K562 (cell line): ENCODE data around the gene MMS19. TPM values are rescaled to one million over a fixed set of nuclear protein-coding genes. Genes with fewer than 3 reads are reported as not detected.
A peak's percentile ranks its signal among the peaks of the same experiment; 100 is the strongest.

Source experiments
- ATAC-seq: fragments of 200-7000 bp; cut with Tn5 transposase; 3 replicates; pipeline ENCODE4 v1.9.1; 2020; ENCODE audit warnings: moderate library complexity
- BruUV-seq: library from RNA; stranded (reverse); fragments of 400-500 nt; replicated peaks from 2 replicates; lab custom pipeline; 2021; lab: Mats Ljungman, UMichigan
- CTCF ChIA-PET: fragments of 300-600 bp; formaldehyde crosslinking; extraction: SDS; loops from one replicate; lab custom pipeline; 2021; ENCODE audit warnings: low intra/inter-chr PET ratio; lab: Yijun Ruan, JAX
- POLR2A ChIA-PET: fragments of 300-600, 350-650 bp; sonication (Branson Sonifier 250); formaldehyde crosslinking; extraction: SDS; loops from one replicate; lab custom pipeline; 2021; ENCODE audit warnings: antibody characterized with exemption, inconsistent platforms; lab: Yijun Ruan, JAX
- DNase-seq, 4 experiments: peaks; one replicate each; pipeline versions ENCODE4 v3.0.0 to v3.0.0-alpha.2; 2011 to 2018; ENCODE audit warnings: low spot score in 3 of 4, mixed read lengths in 3 of 4; ENCODE audit errors: extremely low read depth in 1 of 4
- FAIRE-seq: peaks from 2 replicates; lab custom pipeline; 2011; peaks lifted over from hg19 to GRCh38; lab: Jason Lieb, UNC
- H2AFZ ChIP-seq: 2 replicates; pipeline ENCODE4 v1.6.0; 2011; ENCODE audit warnings: low read depth, low read length, control low read depth, inconsistent platforms
- H3K27ac ChIP-seq: fragments of 200-600 bp; 3 replicates; pipeline ENCODE4 v1.8.0; 2011; ENCODE audit warnings: low read depth, mild to moderate bottlenecking, control low read depth, inconsistent platforms, low read length, moderate library complexity, mixed read lengths; ENCODE audit errors: extremely low read depth
- H3K27me3 ChIP-seq, 2 experiments: fragments of 300-600 bp in 1 of 2; 2 replicates in 1 of 2; 3 replicates in 1 of 2; pipeline versions ENCODE4 v1.6.0 to v1.8.0; 2011; ENCODE audit warnings: inconsistent platforms in 2 of 2, low read length in 2 of 2, mild to moderate bottlenecking in 1 of 2, mixed read lengths in 1 of 2, moderate library complexity in 1 of 2; ENCODE audit not compliant: control insufficient read depth in 2 of 2, insufficient read depth in 2 of 2
- H3K36me3 ChIP-seq: fragments of 300-600 bp; 3 replicates; pipeline ENCODE4 v1.8.0; 2011; ENCODE audit warnings: mild to moderate bottlenecking, low read length, inconsistent platforms; ENCODE audit not compliant: control insufficient read depth, insufficient read depth
- H3K4me1 ChIP-seq, 2 experiments: fragments of 200-600 bp in 1 of 2; replicated peaks in 1 of 2; 2 replicates in 1 of 2; 3 replicates in 1 of 2; pipeline versions ENCODE4 v1.5.1 to v1.8.0; 2011; ENCODE audit warnings: inconsistent platforms in 2 of 2, low read length in 2 of 2, mild to moderate bottlenecking in 1 of 2, mixed read lengths in 1 of 2, moderate library complexity in 1 of 2; ENCODE audit not compliant: control insufficient read depth in 2 of 2, insufficient read depth in 2 of 2
- H3K4me2 ChIP-seq: 2 replicates; pipeline ENCODE4 v1.6.1; 2011; ENCODE audit warnings: low read length, control low read depth, inconsistent platforms, mixed read lengths; ENCODE audit not compliant: insufficient read depth
- H3K4me3 ChIP-seq: fragments of 200-600 bp; sonication (generic), shearing (Covaris generic); 2 replicates; pipeline ENCODE4 v1.5.1; 2016; ENCODE audit warnings: control low read depth, inconsistent platforms
- H3K79me2 ChIP-seq: fragments of 200-600 bp; 3 replicates; pipeline ENCODE4 v1.8.0; 2011; ENCODE audit warnings: low read length, inconsistent platforms; ENCODE audit not compliant: control insufficient read depth, insufficient read depth
- H3K9ac ChIP-seq, 2 experiments: 2 replicates each; pipeline versions ENCODE4 v1.6.0 to v1.6.1; 2011; ENCODE audit warnings: low read depth in 2 of 2, low read length in 2 of 2, control low read depth in 1 of 2, inconsistent platforms in 1 of 2, mild to moderate bottlenecking in 1 of 2, mixed read lengths in 1 of 2; ENCODE audit not compliant: insufficient read depth in 1 of 2
- H3K9me1 ChIP-seq: one replicate; pipeline ENCODE4 v1.6.0; 2011; ENCODE audit warnings: inconsistent platforms, mild to moderate bottlenecking, low read length, moderate library complexity; ENCODE audit not compliant: control insufficient read depth, insufficient read depth
- H3K9me3 ChIP-seq: replicated peaks from 2 replicates; pipeline ENCODE4 v1.5.1; 2011; ENCODE audit warnings: low read depth, low read length, inconsistent platforms; ENCODE audit not compliant: control insufficient read depth, insufficient read depth
- H4K20me1 ChIP-seq: replicated peaks from 2 replicates; pipeline ENCODE4 v1.6.1; 2011; ENCODE audit warnings: low read length, inconsistent platforms, mixed read lengths; ENCODE audit not compliant: control insufficient read depth, insufficient read depth
- ARID4B ChIP-seq: sonication (generic); formaldehyde crosslinking; IDR thresholded peaks from 2 replicates; pipeline ENCODE4 v1.8.0; 2022; ENCODE audit warnings: mild to moderate bottlenecking, missing genetic modification reagents
- HMBOX1 ChIP-seq: sonication (generic); IDR thresholded peaks from 2 replicates; pipeline ENCODE4 v1.6.1; 2016
- POLR2A ChIP-seq: fragments of 450-650 bp; conservative IDR thresholded peaks from 2 replicates; pipeline ENCODE4 v1.6.1; 2016
- PREB ChIP-seq: sonication (generic); formaldehyde crosslinking; IDR thresholded peaks from 2 replicates; pipeline ENCODE4 v1.8.1; 2023; ENCODE audit warnings: mild to moderate bottlenecking, missing genetic modification reagents
- PRPF4 ChIP-seq: fragments of 200-400 bp; formaldehyde crosslinking; IDR thresholded peaks from one replicate; pipeline ENCODE4 v1.6.1; 2017; ENCODE audit warnings: low read length, low read depth, mild to moderate bottlenecking; ENCODE audit not compliant: insufficient read depth, poor library complexity, severe bottlenecking
- SPI1 ChIP-seq: IDR thresholded peaks from 2 replicates; pipeline ENCODE4 v1.6.1; 2011; ENCODE audit warnings: low read depth, low read length, control low read depth, borderline replicate concordance
- YY1 ChIP-seq, 3 experiments: IDR thresholded peaks; 2 replicates each; pipeline ENCODE4 v1.6.1; 2011; ENCODE audit warnings: low read length in 2 of 3, mild to moderate bottlenecking in 2 of 3, moderate library complexity in 2 of 3, borderline replicate concordance in 1 of 3, control low read depth in 1 of 3, low read depth in 1 of 3; ENCODE audit not compliant: insufficient read depth in 3 of 3, insufficient replicate concordance in 2 of 3, control insufficient read depth in 1 of 3, insufficient read length in 1 of 3; ENCODE audit errors: extremely low read depth in 1 of 3
- WGBS: fragments of 100-300 bp; shearing (Covaris generic); methylation state at CpG from one replicate; pipeline ENCODE4 v1.1.6; 2016; ENCODE audit warnings: low coverage, mixed read lengths; ENCODE audit not compliant: insufficient coverage; ENCODE audit errors: missing lambda C conversion rate; 5-methylcytosine and 5-hydroxymethylcytosine counted together
- in situ Hi-C: fragments of 300-500 bp; cut with MboI; formaldehyde crosslinking; loops from 4 replicates; pipeline ENCODE4 v1.15.0; 2018; ENCODE audit warnings: inconsistent platforms, mixed read lengths
- intact Hi-C: fragments of 100-400 bp; cut with micrococcal nuclease; formaldehyde crosslinking; loops from 2 replicates; pipeline ENCODE4 v1.14.2; 2022
- polyA plus RNA-seq, 8 experiments: library from polyadenylated mRNA; depleted of rRNA in 4 of 8; stranded (reverse) in 5 of 8; unstranded in 3 of 8; fragments of >200 nt; fragmentation: Nextera tagmentation in 2 of 8; fragmentation: Illumina TruSeq in 1 of 8; extraction: Ambion mirVana in 2 of 8; extraction: Trizol in 1 of 8; gene quantifications; 2 replicates each; pipeline versions ENCODE4 v1.2.1 to v1.2.3, GENCODE V29; 2011 to 2014; ENCODE audit warnings: inconsistent platforms in 1 of 8, missing spikeins in 1 of 8
- total RNA-seq, 7 experiments: library from RNA; depleted of rRNA in 6 of 7; stranded (reverse); fragments of >200 nt in 6 of 7; fragmentation: Illumina TruSeq in 2 of 7; extraction: Trizol in 2 of 7; gene quantifications; 2 replicates each; pipeline versions ENCODE4 v1.2.1 to v1.2.3, GENCODE V29; 2011 to 2021; ENCODE audit warnings: low replicate concordance in 1 of 7

The MMS19 gene
- total and polyA plus RNA-seq, 9 of the 15 experiments (the other 6 are each of a cell fraction or from before 2014, with no cell fraction given) = 40.1 to 110 (median 62.9) TPM

DNA sequence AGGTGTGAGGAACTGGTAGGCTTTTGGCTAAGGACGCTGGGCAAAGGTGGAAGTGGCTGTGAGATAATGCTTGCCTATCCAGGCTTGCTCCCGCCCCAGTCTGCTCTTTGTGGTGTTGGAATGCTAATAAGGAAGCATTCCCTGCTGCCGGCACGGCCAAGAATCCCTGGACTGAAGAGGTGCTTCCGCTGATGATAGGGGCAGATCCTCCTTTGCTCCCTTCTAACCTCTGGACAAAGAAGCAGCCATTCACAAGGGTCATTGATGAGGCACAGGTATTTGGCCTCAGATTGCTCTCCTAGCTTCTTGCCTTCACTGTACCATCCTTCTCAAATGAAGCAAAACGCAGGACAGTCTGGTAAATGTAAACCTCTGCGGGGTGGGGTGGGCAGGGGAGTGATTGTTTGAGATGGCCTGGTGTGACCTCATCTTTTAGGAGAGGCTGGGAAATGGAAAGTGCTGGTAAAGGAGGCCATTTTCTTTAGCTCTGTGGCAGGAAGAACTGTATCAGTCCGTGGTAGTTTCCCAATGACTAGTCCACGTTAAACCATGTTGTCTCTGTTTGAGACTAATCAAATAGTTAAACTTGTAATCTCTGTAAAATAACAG is 70.5 kb downstream of the MMS19 start:
- H3K4me2 ChIP-seq = peak overlapping the region; percentile 99
- intact Hi-C loops = no loop called here
- H3K9me1 ChIP-seq = no peaks in the 10 kb centered on the region
- no peaks in the 10 kb centered on the region for H3K9me3 ChIP-seq
- peak overlapping the region; percentile 87 to 93 for H3K9ac ChIP-seq
- peak overlapping the region; percentile 90 for H3K4me3 ChIP-seq
- no peak for FAIRE-seq
- WGBS = under 1% methylated on average over 9 of the region's 9 CpGs
- H3K27me3 ChIP-seq = no peaks in the 10 kb centered on the region
- H4K20me1 ChIP-seq = peaks cover 20% of the 10 kb centered on the region
- TF ChIP-seq YY1 (IDR thresholded peaks at IDR 0.05; ENCODE audit: borderline replicate concordance in 1 of 3, control insufficient read depth in 1 of 3, extremely low read depth in 1 of 3, insufficient read depth in 3 of 3, insufficient read length in 1 of 3, insufficient replicate concordance in 2 of 3, low read depth in 1 of 3, low read length in 2 of 3) = peak in 1 of 3 experiments; percentile 81
- TF ChIP-seq POLR2A = 0 out of 2 replicates have a peak, but pooled peaks have one; percentile 17
- 0 out of 2 replicates have a peak, but pooled peaks have one; percentile 40 for TF ChIP-seq ARID4B (CRISPR knock-in tag)
- TF ChIP-seq HMBOX1 = peak; percentile 60; the same call in 1 of the 2 replicates
- TF ChIP-seq PRPF4 = no peak
- 0 out of 2 replicates have a peak, but pooled peaks have one; percentile 20 for TF ChIP-seq PREB
- no peak for TF ChIP-seq SPI1
- TF ChIP-seq, all 486 proteins: peak for 5
- peaks cover 6 to 12% of the 10 kb centered on the region in 2 experiments; a peak in 3 of 5 replicates for H3K4me1 ChIP-seq
- in situ Hi-C loops = no loop called here
- ChIA-PET POLR2A (interaction anchor here (1.0 to 1.7 kb wide), 7 partner anchors 9 to 17 kb away, joined by 3 to 6 read pairs (median 4); no protein-coding TSS in a partner anchor), CTCF (interaction anchor here (0.7 kb wide), 1 partner anchor 18 kb away, joined by 3 read pairs; no protein-coding TSS in a partner anchor)
- H3K27ac ChIP-seq = peak overlapping the region; percentile 89
- H3K36me3 ChIP-seq = peaks cover 51% of the 10 kb centered on the region
- no peak overlapping the region for H2AFZ ChIP-seq
- DNase-seq = peak in 1 of 4 experiments; percentile 36
- H3K79me2 ChIP-seq = peaks cover 46% of the 10 kb centered on the region
- no TSS peak for BruUV-seq
- ATAC-seq = peak; percentile 43
